ENCODE measurements around the gene YIPF1. TPM values are rescaled to one million over a fixed set of nuclear protein-coding genes. Genes with fewer than 3 reads are reported as not detected.
A peak's percentile ranks its signal among the peaks of the same experiment; 100 is the strongest.
"Not testable (repeated sequence)": the region's sequence is repeated elsewhere in the genome, so short reads cannot be mapped to it uniquely, and the experiment has no call there.

Gene YIPF1
- total RNA-seq, 1 donor from 2014 or later = 16.0 TPM

- DNase-seq = peak; percentile 96
Observed at GRCh38 chr1:53837924-53838653, 51.5 kb downstream of the YIPF1 start, which contains the start of gene NDC1. TSS of gene NDC1 (minus strand) at chr1:53838296. CDS start at chr1:53838261, 35 bp downstream.

- peak; percentile 35 for DNase-seq
Observed at GRCh38 chr1:53837646-53837923, 52.0 kb downstream of the YIPF1 start.

DNA sequence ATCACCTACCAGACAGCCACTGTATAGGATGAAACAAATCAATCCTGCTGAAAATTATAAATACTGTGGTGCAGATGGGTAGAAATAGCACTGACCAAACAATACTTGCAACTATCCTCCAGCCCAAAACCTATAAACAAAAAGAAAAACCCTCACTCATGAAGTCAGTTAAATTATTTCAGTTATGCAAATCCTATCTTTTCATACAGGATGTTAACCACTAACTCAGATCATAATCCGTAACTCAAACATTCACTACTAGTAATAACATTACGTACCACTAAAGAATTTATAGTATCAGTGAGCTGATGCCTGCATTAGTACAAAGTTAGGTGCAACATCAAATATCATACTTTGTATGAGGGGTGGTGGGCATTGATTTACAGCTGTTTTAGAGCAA lies 54.1 kb downstream of the YIPF1 start:
- no peak for DNase-seq

- no peak for DNase-seq
Observed at GRCh38 chr1:53834776-53835175, 54.8 kb downstream of the YIPF1 start.

DNA sequence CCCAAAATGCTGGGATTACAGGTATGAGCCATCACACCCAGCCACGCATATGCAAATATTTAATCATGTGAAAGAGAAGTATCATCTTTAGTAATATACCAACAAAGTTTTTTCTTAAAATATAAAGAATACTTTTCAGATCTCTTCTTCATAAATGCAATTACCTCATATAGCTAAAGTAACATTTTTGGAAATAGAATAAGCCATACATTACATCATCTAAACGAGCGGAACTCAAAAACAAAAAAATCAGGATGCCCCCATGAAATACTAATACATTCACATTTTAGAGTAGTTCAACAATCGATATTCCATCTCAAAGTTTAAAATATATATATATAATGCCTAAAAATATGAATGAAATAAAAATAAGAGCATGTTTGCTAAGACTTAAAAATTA lies 56.2 kb downstream of the YIPF1 start:
- DNase-seq = no peak

GRCh38 chr1:53826367-53826766 lies 63.2 kb downstream of the YIPF1 start:
- DNase-seq = no peak

GRCh38 chr1:53825306-53825705 lies 64.3 kb downstream of the YIPF1 start:
- DNase-seq = no peak

DNA sequence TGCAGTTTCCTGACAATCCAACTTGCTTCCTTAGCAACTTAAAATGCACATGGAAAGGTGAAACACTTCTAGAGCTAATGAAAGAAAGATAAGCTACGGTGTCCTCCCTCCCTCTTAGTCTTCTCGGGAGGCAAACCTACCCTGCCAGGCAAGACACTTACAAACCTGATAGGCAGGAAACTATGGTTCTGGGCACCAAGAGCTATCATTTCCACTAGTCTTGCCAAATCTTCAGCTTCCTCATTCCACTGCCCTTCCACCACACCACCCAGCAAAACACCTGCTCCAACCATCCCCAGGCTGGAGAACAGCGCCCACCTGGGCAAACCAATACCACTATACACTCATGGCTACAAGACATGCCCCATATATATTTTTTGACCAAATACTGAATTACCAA lies 66.7 kb downstream of the YIPF1 start:
- DNase-seq = no peak

DNA sequence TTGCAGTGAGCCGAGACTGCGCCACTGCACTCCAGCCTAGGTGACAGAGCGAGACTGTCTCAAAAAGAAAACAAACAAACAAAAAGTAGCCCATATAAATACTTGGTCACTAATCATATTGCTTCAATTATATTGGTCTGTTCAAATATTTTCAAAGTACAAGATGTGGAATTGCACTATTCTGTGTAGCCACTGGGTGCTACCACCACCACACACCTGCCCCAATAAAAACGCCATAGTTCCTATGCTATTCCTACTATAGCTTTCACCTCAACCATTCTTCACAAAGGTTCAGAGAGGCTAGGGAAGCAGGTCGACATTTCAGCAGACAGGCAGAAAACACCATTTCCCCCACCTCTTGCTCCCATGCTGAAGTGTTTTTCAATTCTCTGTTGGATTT lies 68.2 kb downstream of the YIPF1 start:
- DNase-seq = no peak

DNA sequence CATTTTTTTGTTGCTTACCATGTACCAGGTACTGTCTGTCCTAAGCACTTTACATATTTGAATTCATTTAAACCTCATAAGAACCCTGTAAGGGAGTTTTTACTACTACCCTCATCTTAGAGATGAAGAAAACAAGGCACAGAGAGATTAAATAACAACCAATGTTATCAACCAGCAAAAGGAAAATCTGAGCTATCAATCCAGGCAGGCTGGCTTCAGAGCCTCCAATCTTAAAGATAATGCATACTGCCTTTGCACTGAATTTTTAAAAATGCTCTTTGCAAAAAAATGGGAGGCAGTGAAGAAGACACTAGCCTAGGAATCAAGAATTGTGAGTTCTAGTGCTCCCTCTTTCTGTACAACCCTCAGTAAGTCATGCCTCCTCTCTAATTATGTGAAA lies 70.2 kb downstream of the YIPF1 start:
- no peak for DNase-seq

DNA sequence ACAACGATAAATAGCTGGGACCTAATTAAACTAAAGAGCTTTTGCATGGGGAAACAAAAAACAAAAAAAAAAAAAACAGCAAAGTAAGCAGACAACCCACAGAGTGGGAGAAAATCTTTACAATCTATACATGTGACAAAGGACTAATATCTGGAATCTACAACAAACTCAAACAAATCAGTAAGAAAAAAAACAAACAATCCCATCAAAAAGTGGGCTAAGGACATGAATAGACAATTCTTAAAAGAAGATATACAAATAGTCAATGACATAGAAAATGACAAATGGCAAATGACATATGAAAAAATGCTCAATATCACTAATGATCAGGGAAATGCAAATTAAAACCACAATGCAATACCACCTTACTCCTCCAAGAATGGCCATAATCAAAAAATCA lies 73.0 kb downstream of the YIPF1 start:
- not testable (repeated sequence) for DNase-seq

- not testable (repeated sequence) for DNase-seq
Observed at GRCh38 chr1:53815484-53815883, 74.1 kb downstream of the YIPF1 start.

- no peak for DNase-seq
Observed at GRCh38 chr1:53811414-53811851, 78.2 kb downstream of the YIPF1 start.

- no peak for DNase-seq
Observed at GRCh38 chr1:53810497-53810896, 79.1 kb downstream of the YIPF1 start.

DNA sequence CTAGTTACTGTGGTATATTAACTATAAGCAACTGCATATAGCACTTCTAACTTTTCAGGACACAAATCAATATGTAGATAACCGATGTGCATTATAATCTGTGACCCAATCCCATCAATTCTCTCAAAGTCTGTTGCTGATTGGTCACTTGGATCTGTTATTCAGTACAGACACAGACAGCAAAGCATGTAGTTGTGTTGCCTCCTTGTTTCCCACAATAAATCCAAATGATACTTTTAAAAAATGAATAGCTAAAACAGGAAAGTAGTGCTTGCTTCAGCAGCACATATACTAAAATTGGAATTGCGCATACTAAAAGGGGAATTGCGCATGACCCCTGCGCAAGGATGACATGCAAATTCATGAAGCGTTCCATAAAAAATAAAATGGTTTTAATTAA lies 79.6 kb downstream of the YIPF1 start:
- no peak for DNase-seq

DNA sequence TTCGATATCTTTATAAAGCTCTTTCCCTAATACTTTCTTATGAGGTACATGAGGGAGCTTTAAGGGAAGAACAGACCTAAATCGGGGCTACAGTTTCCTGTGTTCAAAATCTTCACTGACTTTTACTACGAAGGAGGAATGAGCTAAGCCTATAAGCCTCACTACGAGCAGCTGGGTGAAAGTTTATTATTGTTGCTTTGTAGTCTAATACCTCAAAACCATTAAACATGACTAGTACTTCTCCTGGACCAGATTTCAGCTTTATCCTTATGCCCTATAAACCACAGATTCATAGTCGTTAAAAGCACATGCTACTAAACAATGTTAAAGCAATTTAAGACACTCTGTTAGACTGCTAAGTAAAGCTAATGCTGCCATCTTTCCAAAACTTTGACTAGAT lies 81.7 kb downstream of the YIPF1 start:
- no peak for DNase-seq

- no peak for DNase-seq
Observed at GRCh38 chr1:53804791-53805505, 84.6 kb downstream of the YIPF1 start.

GRCh38 chr1:53804181-53804580 lies 85.4 kb downstream of the YIPF1 start:
- no peak for DNase-seq

Small RNA genes lying within 50 kb of the gene (small RNA-seq; reads per million reads assigned to genes)
- not detected for gene AL049745.1 (ENCODE audit: low replicate concordance)

Other genes with a start within 250 kb of the YIPF1 start
- gene GLIS1, start 150.6 kb downstream of the YIPF1 start, total RNA-seq = 0.69 TPM
- gene NDC1, start 51.5 kb downstream of the YIPF1 start, total RNA-seq = 17.4 TPM
- gene DIO1, start 4.4 kb upstream of the YIPF1 start, total RNA-seq = not detected
- gene IFT25, start 55.9 kb upstream of the YIPF1 start, total RNA-seq = 32.4 TPM
- 22.9 TPM for gene LRRC42, start 56.6 kb upstream of the YIPF1 start, total RNA-seq
- not detected for gene LDLRAD1, start 128.4 kb upstream of the YIPF1 start, total RNA-seq
- gene TMEM59, start 163.4 kb upstream of the YIPF1 start, total RNA-seq = 185 TPM
- gene TCEANC2, start 163.8 kb upstream of the YIPF1 start, total RNA-seq = 4.3 TPM